ENCODE measurements around the gene KIAA1586. TPM values are rescaled to one million over a fixed set of nuclear protein-coding genes. Genes with fewer than 3 reads are reported as not detected.
"Not testable (repeated sequence)": the region's sequence is repeated elsewhere in the genome, so short reads cannot be mapped to it uniquely, and the experiment has no call there.

Gene KIAA1586, protein sequence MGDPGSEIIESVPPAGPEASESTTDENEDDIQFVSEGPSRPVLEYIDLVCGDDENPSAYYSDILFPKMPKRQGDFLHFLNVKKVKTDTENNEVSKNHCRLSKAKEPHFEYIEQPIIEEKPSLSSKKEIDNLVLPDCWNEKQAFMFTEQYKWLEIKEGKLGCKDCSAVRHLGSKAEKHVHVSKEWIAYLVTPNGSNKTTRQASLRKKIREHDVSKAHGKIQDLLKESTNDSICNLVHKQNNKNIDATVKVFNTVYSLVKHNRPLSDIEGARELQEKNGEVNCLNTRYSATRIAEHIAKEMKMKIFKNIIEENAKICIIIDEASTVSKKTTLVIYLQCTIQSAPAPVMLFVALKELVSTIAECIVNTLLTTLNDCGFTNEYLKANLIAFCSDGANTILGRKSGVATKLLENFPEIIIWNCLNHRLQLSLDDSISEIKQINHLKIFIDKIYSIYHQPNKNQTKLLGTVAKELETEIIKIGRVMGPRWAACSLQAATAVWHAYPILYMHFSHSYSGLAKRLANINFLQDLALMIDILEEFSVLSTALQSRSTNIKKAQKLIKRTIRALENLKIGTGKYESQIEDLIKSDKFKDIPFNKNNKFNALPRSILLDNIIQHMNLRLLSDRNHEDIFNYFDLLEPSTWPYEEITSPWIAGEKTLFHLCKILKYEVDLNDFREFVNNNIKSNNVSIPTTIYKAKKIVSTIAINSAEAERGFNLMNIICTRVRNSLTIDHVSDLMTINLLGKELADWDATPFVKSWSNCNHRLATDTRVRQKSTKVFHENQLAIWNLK
- 12.2 and 27.4 TPM in 2 replicates for total RNA-seq (2014; rRNA removed; shearing (Covaris generic))

DNA sequence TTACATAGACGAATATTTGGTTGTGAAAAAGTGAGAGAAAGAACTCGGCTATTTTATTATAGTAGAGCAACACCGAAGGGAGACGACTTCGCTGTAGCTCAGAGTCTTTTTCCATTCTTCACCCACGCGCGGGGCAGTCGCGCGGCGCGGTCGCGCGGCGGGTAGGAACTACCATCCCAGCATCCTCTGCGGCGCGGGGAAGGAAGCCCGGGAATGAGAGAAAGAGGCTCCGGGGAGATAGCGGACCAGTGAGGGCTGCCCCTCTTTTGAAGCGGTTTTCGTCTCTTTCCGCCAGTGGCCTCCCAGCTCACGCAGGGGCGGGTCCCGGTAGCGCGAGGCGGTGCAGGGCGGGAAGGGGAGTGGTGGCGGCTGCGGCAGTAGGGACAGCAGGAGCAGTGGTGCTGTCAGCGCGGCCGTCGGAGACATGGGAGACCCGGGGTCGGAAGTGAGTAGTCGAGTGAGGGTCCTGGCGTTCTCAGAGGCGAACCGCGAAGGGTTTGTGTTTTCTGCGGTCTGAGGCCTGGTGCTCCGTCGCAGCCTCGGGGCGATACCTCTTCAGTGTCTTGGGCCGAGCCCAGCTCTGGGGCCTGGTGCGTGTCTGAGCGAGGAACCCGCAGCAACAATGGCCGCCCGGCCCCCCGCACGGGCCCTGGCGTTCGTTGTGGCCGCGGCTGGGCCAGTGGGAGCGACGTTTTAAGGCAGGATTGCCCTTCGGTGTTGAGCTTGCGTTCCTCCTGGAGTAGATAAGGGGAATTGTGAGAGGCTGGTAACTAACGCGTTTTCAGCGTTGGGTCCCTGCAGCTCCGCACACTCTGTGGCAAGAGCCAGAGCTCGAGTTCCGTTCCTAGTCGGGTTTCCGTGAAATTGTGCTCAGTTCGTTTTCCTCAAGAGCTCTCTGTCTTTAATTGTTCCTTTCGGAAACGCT, at the start of gene KIAA1586:
KIAA1586 (plus strand) TSS at position 362 of the 925 bp plus-strand sequence; CDS start at position 425, 63 bp downstream.
- in situ Hi-C loops (cut with HindIII; ENCODE audit: low sequenced_read_pairs): not testable (repeated sequence)
- peak; percentile 97 for DNase-seq (ENCODE audit: low spot score)

DNA sequence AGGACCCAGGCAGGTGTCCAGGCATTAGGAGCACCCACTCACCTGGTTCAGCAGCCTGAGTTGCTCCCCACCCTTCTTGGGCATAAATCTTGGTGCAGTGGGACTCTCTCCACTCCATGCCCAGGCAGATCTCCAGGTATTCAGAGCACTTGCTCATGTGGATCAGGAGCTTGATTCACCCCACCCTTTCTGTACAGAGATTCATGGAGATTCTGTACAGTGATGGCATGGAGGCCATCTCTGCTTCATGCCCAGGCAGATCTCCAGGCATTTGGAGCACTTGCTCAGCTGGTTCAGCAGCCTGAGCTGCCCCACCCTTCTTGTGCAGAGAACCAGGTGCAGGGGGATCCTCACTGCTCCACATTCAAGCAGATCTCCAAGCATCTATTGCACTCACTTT, 47.4 kb upstream of the KIAA1586 start:
- in situ Hi-C loops (cut with HindIII; ENCODE audit: low sequenced_read_pairs): no loop called here
- no peak for DNase-seq (ENCODE audit: low spot score)

DNA sequence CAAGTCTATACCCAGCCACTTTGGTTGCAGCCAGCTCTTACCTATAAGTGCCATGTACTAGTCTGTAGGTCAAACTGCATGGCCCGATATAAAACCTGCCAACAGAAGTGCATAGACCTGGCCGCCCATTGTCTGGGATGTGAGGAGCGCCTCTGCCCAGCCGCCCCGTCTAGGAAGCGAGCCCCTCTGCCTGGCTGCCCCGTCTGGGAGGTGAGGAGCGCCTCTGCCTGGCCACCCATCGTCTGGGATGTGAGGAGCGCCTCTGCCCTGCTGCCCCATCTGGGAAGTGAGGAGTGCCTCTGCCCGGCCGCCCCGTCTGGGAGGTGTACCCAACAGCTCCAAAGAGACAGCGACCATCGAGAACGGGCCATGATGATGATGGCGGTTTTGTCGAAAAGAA, 46.7 kb upstream of the KIAA1586 start:
- DNase-seq (ENCODE audit: low spot score); in situ Hi-C loops (cut with HindIII; ENCODE audit: low sequenced_read_pairs): not testable (repeated sequence)

GRCh38 chr6:57002197-57002596, 44.3 kb upstream of the KIAA1586 start:
- DNase-seq (ENCODE audit: low spot score): no peak
- in situ Hi-C loops (cut with HindIII; ENCODE audit: low sequenced_read_pairs): no loop called here

DNA sequence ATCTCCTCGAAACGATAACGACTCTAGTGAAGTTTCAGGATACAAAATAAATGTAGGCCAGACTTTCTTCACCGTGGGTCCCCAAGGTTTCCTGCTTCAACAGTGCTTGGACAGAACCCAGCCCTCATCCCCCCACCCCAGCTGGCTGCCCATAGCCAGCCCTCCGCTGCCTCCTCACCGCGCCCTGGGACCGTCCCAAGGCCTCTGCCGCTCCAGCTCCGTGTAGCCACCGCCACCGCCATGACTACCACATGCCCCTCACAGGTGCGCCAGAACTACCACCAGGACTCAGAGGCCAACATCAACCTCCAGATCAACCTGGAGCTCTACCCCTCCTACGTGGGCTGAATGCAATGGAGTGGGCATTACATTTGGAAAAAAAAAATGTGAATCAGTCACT, 42.2 kb upstream of the KIAA1586 start:
- in situ Hi-C loops (cut with HindIII; ENCODE audit: low sequenced_read_pairs): no loop called here
- DNase-seq (ENCODE audit: low spot score): no peak

- in situ Hi-C loops (cut with HindIII; ENCODE audit: low sequenced_read_pairs): no loop called here
- no peak for DNase-seq (ENCODE audit: low spot score)
These were observed 40.4 kb upstream of the KIAA1586 start for GRCh38 chr6:57006101-57006500.

DNA sequence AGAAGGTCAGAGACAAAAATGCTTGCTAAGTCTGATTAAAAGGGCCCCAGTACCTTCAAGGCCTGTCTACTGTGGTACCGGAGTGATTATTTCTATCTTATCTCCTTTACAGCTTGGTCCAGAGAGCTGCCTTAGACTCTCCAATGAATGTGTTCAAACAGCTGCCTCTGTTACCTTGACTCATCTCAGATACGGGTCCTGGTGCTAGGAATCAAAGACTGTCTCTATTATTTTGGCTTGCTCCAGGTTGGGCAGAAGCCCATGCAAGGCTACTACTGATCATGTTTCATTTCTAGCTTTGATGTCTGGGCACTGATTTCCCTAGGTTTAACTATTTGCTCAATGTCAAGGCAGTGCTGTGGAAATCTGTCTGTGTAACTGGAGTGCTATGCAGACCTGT, 38.4 kb upstream of the KIAA1586 start:
- DNase-seq (ENCODE audit: low spot score); in situ Hi-C loops (cut with HindIII; ENCODE audit: low sequenced_read_pairs): not testable (repeated sequence)

DNA sequence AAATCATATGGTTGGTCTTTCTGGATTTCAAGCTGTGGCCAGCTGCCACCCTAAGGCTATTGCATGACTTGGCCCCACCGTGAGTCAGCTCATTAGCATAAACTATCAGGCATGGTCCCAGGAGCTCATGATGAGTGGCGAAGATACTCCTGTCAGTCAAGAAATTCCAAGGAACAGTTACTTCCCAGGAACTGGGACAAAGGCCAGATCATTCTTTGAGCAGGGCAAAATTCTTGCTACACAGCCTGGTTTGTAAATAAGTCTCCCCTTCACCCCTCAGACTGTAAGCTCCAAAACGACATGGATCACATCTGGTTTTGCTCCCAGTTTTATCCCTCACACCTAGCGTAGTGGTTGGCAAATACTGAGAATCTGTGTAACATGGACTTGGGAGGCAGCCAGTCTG, 33.0 kb upstream of the KIAA1586 start:
- in situ Hi-C loops (cut with HindIII; ENCODE audit: low sequenced_read_pairs): no loop called here
- DNase-seq (ENCODE audit: low spot score): no peak

GRCh38 chr6:57017069-57017468, 29.4 kb upstream of the KIAA1586 start:
- no peak for DNase-seq (ENCODE audit: low spot score)
- in situ Hi-C loops (cut with HindIII; ENCODE audit: low sequenced_read_pairs): no loop called here

- in situ Hi-C loops (cut with HindIII; ENCODE audit: low sequenced_read_pairs): no loop called here
These were observed 28.7 kb upstream of the KIAA1586 start for GRCh38 chr6:57017841-57018240.

DNA sequence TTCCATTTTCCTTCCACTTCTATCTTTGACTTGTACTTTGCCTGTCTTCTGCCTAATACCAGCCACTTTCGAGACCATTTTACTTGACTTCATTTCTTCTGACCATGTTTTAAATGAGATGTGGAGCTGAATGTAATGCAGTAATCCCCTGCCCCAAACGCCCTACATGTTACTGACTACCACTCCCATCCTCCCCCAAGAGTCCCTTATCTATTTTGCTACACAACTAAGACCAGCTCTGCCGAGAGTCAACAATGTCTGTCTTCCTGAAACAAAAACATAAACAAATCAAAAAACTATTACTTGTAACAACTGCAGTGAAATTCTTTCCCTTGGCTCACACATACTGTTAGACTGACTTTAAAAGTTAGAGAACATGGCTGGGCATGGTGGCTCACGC, 27.1 kb upstream of the KIAA1586 start:
- DNase-seq (ENCODE audit: low spot score): no peak
- in situ Hi-C loops (cut with HindIII; ENCODE audit: low sequenced_read_pairs): no loop called here

More at GRCh38 chr6:57017841-57018240, 28.7 kb upstream of the KIAA1586 start:
- no peak for DNase-seq (ENCODE audit: low spot score)

- peak; percentile 71 for DNase-seq (ENCODE audit: low spot score)
- in situ Hi-C loops (cut with HindIII; ENCODE audit: low sequenced_read_pairs): no loop called here
These were observed 25.3 kb upstream of the KIAA1586 start for GRCh38 chr6:57021086-57021720.

DNA sequence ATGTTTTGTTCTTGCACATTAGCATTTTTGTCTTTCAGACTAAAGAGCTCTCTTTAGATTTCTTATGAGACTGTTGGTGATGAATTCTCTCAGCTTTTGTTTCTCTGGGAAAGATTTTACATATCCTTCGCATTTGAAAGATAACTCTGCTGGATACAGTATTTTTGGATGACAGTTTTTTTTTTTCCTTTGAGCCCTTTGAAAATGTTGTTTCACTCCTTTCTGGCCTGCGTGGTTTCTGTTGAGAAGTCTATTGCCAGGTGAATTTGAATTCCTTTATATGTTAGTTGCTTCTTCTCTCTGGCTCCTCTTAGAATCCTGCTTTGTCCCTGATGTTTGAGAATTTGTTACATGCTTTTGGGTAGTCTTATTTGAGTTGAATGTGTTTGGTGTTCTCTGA, 22.2 kb upstream of the KIAA1586 start:
- in situ Hi-C loops (cut with HindIII; ENCODE audit: low sequenced_read_pairs): no loop called here

DNA sequence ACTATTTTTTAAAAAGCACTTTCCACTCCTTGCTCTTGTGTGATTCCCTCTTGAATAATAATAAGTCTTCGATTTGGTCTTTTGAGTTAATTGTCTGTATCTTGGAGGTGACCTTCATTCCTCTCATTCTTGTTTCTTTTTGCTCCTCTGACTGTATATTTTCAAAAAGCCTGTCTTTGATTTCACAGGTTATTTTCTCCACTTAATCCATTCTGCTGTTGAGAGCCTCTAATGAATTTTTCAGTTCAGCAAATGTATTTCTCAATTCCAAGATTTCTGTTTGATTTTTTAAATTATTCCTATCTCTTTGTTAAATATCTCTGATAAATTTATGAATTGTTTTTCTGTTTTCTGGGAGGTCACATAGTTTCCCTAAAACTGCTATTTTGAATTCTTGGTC, 21.7 kb upstream of the KIAA1586 start:
- in situ Hi-C loops (cut with HindIII; ENCODE audit: low sequenced_read_pairs): no loop called here
- DNase-seq (ENCODE audit: low spot score): no peak

More for the DNA sequence above, 22.2 kb upstream of the KIAA1586 start:
- DNase-seq (ENCODE audit: low spot score): no peak

- no peak for DNase-seq (ENCODE audit: low spot score)
- in situ Hi-C loops (cut with HindIII; ENCODE audit: low sequenced_read_pairs): no loop called here
These were observed 20.5 kb upstream of the KIAA1586 start for GRCh38 chr6:57026001-57026400.

GRCh38 chr6:57027301-57027700, 19.2 kb upstream of the KIAA1586 start:
- in situ Hi-C loops (cut with HindIII; ENCODE audit: low sequenced_read_pairs): no loop called here
- DNase-seq (ENCODE audit: low spot score): no peak

DNA sequence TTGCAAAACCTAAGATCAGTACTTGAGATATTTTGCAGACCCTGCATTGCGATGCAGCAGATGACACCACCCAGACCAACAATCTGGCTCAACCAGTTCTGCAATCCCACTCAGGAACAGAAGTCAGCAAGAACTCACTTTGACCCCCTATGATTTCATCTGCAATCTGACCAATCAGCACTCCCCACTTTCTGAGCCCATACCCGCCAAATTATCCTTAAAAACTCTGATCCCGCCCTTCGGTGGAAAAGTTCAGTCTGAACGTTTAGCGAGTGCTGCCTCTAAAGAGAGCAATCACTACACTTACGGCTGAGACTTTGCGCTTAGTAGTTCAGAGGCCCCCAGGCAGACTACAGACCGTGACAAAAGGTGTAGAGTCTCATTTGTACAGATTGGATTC, 17.3 kb upstream of the KIAA1586 start:
- no peak for DNase-seq (ENCODE audit: low spot score)
- in situ Hi-C loops (cut with HindIII; ENCODE audit: low sequenced_read_pairs): no loop called here

DNA sequence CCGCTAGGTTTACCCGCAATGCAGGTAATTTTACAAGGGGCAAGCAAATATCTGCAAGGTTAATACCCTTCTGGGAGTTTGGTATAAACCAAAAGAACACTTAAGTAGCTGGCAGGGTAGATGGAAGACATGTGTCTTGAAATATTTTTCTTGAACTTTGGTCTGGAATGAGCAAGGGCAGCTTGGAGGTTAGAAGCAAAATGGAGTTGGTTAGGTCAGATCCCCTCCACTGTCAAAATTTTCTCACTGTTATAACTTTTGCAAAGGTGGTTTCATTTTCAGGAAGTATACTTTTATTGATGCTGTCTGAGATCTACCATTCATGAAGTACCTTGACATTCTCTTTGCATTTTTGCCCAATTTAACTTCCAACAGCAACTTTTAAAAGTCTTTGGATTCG, 13.3 kb upstream of the KIAA1586 start:
- no peak for DNase-seq (ENCODE audit: low spot score)
- in situ Hi-C loops (cut with HindIII; ENCODE audit: low sequenced_read_pairs): no loop called here

- in situ Hi-C loops (cut with HindIII; ENCODE audit: low sequenced_read_pairs): no loop called here
- no peak for DNase-seq (ENCODE audit: low spot score)
These were observed 10.9 kb upstream of the KIAA1586 start for GRCh38 chr6:57035549-57035948.
